Hepatocyte (in vitro differentiated cells): ENCODE results near the gene KRT27.

Source experiments
- CTCF ChIP-seq: fragments of 200-600 bp; sonication (generic); IDR thresholded peaks from 2 replicates; pipeline ENCODE4 v1.5.1; 2016; ENCODE audit warnings: antibody characterized with exemption, mild to moderate bottlenecking; ENCODE audit not compliant: poor library complexity
- EZH2phosphoT487 ChIP-seq: fragments of 200-600 bp; sonication (generic); IDR thresholded peaks from one replicate; pipeline ENCODE4 v1.6.1; 2018; ENCODE audit warnings: antibody characterized with exemption, mild to moderate bottlenecking, low read depth, moderate library complexity; ENCODE audit not compliant: unreplicated experiment, severe bottlenecking

GRCh38 chr17:40751065-40751464, 31.3 kb downstream of the KRT27 start:
- TF ChIP-seq CTCF (no peak), EZH2phosphoT487 (no peak)
